ENCODE results near the gene ZNF460.

- TF ChIP-seq EZH2 (IDR thresholded peaks at IDR 0.05; ENCODE audit: insufficient read depth, low read length) (no peak), CTCF (IDR thresholded peaks at IDR 0.05; ENCODE audit: insufficient read depth, low read depth, low read length) (no peak)
These were observed 28.2 kb downstream of the ZNF460 start for GRCh38 chr19:57308514-57308913.
